ENCODE results near the gene CALY.

CALY gene

DNA sequence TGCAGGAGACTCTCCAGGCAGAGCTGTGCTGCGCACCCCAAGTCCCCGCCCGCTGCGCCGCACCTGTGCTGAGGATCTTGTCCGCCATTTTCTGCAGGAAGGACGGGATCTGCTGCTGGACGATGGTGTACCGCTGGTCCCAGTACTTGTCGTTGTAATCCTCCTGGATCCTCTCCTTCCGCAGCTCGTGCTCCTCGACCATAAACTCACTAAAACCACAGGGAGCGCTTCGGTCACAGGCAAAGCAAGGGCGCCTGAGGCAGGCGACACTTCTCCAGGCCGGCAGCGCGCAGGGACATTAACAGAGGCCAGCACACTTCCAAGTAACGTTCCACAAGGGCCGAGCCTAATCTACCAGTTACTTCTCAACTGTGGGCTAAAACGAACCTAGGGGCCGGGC is 46.9 kb downstream of the CALY start:
- H3K4me3 Mint-ChIP-seq = no peak overlapping the region
- H3K9me3 Mint-ChIP-seq = no peaks in the 10 kb centered on the region

DNA sequence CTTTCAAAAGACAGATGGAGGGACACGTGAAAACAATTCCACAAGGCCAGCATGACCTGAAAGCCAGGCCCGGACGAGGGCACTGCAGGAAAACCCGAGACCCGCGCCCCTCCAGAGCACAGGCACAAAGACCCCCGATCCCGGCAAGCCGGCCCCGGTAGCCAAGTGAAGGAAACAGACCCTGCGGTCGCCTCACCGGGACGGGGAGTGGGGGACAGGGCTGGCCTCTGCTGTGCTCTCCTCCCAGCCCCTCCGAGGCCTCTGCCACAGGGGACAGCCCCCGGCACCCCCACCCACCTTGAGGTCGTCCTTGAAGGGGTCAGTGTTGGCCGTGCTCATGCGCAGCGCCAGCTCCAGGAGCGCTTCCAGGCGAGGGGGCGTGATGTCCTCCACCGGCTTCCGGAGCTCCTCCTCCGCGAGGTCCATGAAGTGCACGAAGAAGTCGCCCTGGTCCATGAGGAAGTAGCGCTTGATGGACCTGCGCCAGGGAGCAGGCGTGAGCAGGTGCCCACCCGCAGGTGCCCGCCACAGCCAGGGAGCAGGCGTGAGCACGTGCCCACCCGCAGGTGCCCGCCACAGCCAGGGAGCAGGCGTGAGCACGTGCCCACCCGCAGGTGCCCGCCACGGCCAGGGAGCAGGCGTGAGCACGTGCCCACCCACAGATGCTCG is 48.7 kb downstream of the CALY start:
- Mint-ChIP-seq H3K4me3 (no peak overlapping the region), H3K4me1 (no peaks in the 10 kb centered on the region), H3K36me3 (ENCODE audit: low read depth) (peaks cover 64% of the 10 kb centered on the region), H3K27ac (no peak overlapping the region), H3K27me3 (ENCODE audit: low read depth, poor library complexity) (no peaks in the 10 kb centered on the region), H3K9me3 (no peaks in the 10 kb centered on the region)
- TF ChIP-seq, protein P1, sequence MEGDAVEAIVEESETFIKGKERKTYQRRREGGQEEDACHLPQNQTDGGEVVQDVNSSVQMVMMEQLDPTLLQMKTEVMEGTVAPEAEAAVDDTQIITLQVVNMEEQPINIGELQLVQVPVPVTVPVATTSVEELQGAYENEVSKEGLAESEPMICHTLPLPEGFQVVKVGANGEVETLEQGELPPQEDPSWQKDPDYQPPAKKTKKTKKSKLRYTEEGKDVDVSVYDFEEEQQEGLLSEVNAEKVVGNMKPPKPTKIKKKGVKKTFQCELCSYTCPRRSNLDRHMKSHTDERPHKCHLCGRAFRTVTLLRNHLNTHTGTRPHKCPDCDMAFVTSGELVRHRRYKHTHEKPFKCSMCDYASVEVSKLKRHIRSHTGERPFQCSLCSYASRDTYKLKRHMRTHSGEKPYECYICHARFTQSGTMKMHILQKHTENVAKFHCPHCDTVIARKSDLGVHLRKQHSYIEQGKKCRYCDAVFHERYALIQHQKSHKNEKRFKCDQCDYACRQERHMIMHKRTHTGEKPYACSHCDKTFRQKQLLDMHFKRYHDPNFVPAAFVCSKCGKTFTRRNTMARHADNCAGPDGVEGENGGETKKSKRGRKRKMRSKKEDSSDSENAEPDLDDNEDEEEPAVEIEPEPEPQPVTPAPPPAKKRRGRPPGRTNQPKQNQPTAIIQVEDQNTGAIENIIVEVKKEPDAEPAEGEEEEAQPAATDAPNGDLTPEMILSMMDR (IDR thresholded peaks at IDR 0.05) = no peak
- no peak for DNase-seq

More for the DNA sequence above, 46.9 kb downstream of the CALY start:
- H3K4me1 Mint-ChIP-seq = no peaks in the 10 kb centered on the region
- no peak for DNase-seq
- H3K36me3 Mint-ChIP-seq (ENCODE audit: low read depth) = peaks cover 58% of the 10 kb centered on the region
- TF ChIP-seq, protein P1 (IDR thresholded peaks at IDR 0.05) = no peak
- no peaks in the 10 kb centered on the region for H3K27me3 Mint-ChIP-seq (ENCODE audit: low read depth, poor library complexity)
- H3K27ac Mint-ChIP-seq = peak overlapping the region; percentile 25

DNA sequence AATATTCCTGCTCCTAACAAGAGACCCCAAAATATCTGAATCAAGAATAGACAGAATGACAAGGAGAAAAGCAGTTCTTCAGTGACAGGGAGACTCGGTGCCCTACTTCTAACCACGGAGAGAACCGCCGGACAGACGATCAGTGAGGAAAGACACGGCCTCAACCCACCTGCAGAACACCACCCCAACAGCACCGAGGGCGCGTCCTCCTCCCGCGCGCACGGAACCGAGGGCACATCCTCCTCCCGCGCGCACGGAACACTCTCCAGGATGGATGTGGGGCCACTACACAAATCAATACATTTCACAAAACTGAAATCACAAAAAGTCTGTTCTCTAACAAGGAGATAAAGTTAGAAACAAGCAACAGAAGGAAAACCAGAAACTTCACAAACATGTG is 50.3 kb downstream of the CALY start:
- Mint-ChIP-seq H3K4me1 (no peaks in the 10 kb centered on the region), H3K27ac (no peak overlapping the region), H3K4me3 (no peak overlapping the region), H3K9me3 (no peaks in the 10 kb centered on the region), H3K36me3 (ENCODE audit: low read depth) (peaks cover 75% of the 10 kb centered on the region), H3K27me3 (ENCODE audit: low read depth, poor library complexity) (no peaks in the 10 kb centered on the region)
- TF ChIP-seq, protein P1 (IDR thresholded peaks at IDR 0.05) = no peak
- DNase-seq = no peak

DNA sequence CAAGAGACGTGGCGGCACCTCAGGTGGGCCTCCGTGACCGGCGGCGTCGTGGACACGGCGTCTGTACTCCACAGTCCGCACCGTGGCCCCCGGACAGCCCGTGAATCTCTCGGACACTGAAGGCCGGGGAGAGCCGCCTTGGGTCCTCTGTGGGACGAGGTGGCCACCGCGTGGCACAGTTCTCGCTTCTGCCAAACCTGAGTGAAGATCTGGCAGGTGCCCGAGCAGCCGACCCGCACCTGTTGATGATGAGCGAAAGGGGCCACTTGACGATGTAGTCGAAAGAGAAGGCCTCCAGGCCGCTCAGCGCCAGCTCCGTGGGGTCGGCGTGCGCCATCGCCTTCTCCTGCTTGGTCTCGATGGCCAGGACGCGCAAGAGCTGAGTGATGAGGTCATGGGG is 51.5 kb downstream of the CALY start:
- no peak for DNase-seq
- Mint-ChIP-seq H3K27me3 (ENCODE audit: low read depth, poor library complexity) (no peaks in the 10 kb centered on the region), H3K4me1 (no peaks in the 10 kb centered on the region), H3K27ac (no peak overlapping the region), H3K9me3 (no peaks in the 10 kb centered on the region), H3K36me3 (ENCODE audit: low read depth) (peaks cover 69% of the 10 kb centered on the region), H3K4me3 (no peak overlapping the region)
- TF ChIP-seq, protein P1 (IDR thresholded peaks at IDR 0.05) = no peak

DNA sequence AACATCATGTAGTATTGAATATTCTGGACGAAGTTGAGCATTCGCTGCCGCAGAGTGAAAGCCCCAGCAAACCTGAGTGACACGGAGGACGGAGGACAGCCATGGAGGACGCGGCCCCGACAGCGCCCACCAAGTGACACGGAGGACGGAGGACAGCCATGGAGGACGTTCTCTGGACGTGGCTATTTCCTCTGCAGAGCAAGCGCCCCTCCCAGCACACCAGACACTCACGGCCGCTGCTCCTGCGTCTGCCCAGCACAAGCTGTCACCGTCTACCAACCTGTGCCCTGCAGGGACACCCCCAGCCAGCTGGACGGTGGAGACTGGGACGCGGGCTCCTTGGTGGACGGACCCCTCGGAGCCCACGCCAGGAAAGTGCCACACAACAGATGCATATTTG is 52.8 kb downstream of the CALY start:
- Mint-ChIP-seq H3K27ac (no peak overlapping the region), H3K4me1 (peaks cover 11% of the 10 kb centered on the region), H3K9me3 (no peaks in the 10 kb centered on the region), H3K4me3 (no peak overlapping the region), H3K36me3 (ENCODE audit: low read depth) (peaks cover 56% of the 10 kb centered on the region), H3K27me3 (ENCODE audit: low read depth, poor library complexity) (no peaks in the 10 kb centered on the region)
- DNase-seq = no peak
- TF ChIP-seq, protein P1 (IDR thresholded peaks at IDR 0.05) = no peak

DNA sequence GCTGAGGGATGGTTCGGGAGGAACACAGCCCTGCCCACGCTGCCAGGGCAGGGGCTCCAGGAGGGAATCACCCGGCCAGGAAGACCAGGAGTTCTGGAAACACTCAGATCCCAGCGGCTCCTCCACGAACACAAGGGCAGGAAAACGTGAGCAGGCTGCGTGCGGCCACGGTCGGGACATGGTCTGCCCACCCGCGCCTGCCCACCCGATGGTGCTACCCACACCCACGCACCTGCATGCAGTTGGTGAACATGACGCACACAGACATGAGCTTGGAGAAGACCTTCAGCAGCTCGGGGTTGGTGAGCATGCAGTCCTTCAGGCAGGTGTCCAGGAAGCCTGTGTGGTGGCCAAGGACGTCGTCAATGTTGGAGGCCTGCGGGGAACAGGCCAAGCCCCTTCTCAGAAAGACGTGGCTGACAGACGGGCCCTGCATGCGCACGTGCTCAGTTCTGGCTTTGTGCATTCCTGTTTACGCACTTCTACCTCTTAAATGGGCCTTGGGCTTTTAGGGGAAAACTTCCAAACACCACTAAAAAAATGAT is 53.8 kb downstream of the CALY start:
- no peaks in the 10 kb centered on the region for H3K9me3 Mint-ChIP-seq
- TF ChIP-seq, protein P1 (IDR thresholded peaks at IDR 0.05) = no peak
- H3K4me1 Mint-ChIP-seq = peaks cover 21% of the 10 kb centered on the region
- H3K36me3 Mint-ChIP-seq (ENCODE audit: low read depth) = peaks cover 50% of the 10 kb centered on the region
- H3K27me3 Mint-ChIP-seq (ENCODE audit: low read depth, poor library complexity) = no peaks in the 10 kb centered on the region
- no peak overlapping the region for H3K4me3 Mint-ChIP-seq
- no peak for DNase-seq
- no peak overlapping the region for H3K27ac Mint-ChIP-seq
